Astrocyte (in vitro differentiated cells and primary cell): ENCODE results near the gene TBRG1. TPM values are rescaled to one million over a fixed set of nuclear protein-coding genes. Genes with fewer than 3 reads are reported as not detected.
A peak's percentile ranks its signal among the peaks of the same experiment; 100 is the strongest.

Source experiments
- DNase-seq: peaks from one replicate; pipeline ENCODE4 v3.0.0-alpha.2; 2010; ENCODE audit warnings: low read depth
- FAIRE-seq: peaks from 2 replicates; lab custom pipeline; 2011; peaks lifted over from hg19 to GRCh38; lab: Jason Lieb, UNC
- H2AFZ ChIP-seq: 2 replicates; pipeline ENCODE4 v1.6.0; 2012; ENCODE audit warnings: low read depth, low read length, inconsistent platforms
- H3K27ac ChIP-seq: 2 replicates; pipeline ENCODE4 v1.5.1; 2011; ENCODE audit warnings: low read depth, low read length, inconsistent platforms
- H3K27me3 ChIP-seq: 2 replicates; pipeline ENCODE4 v1.6.0; 2011; ENCODE audit warnings: low read length, inconsistent platforms; ENCODE audit not compliant: insufficient read depth
- H3K36me3 ChIP-seq: 2 replicates; pipeline ENCODE4 v1.5.1; 2011; ENCODE audit warnings: low read length, inconsistent platforms; ENCODE audit not compliant: insufficient read depth
- H3K4me1 ChIP-seq: 2 replicates; pipeline ENCODE4 v1.5.1; 2011; ENCODE audit warnings: low read length, inconsistent platforms; ENCODE audit not compliant: insufficient read depth
- H3K4me2 ChIP-seq: 2 replicates; pipeline ENCODE4 v1.6.0; 2012; ENCODE audit warnings: low read length, inconsistent platforms
- H3K4me3 ChIP-seq: 2 replicates; pipeline ENCODE4 v1.5.1; 2011; ENCODE audit warnings: low read depth, mild to moderate bottlenecking, low read length, inconsistent platforms; ENCODE audit not compliant: insufficient read depth
- H3K79me2 ChIP-seq: 2 replicates; pipeline ENCODE4 v1.6.0; 2012; ENCODE audit warnings: mild to moderate bottlenecking, low read length, inconsistent platforms; ENCODE audit not compliant: insufficient read depth
- H3K9ac ChIP-seq: 2 replicates; pipeline ENCODE4 v1.6.0; 2012; ENCODE audit warnings: mild to moderate bottlenecking, low read length, inconsistent platforms
- H3K9me3 ChIP-seq: 2 replicates; pipeline ENCODE4 v1.5.1; 2012; ENCODE audit warnings: low read depth, mild to moderate bottlenecking, low read length, inconsistent platforms; ENCODE audit not compliant: insufficient read depth
- H4K20me1 ChIP-seq: 2 replicates; pipeline ENCODE4 v1.6.0; 2012; ENCODE audit warnings: low read length, inconsistent platforms; ENCODE audit not compliant: insufficient read depth
- H3K27ac Mint-ChIP-seq: one replicate; pipeline ENCODE4 v1.8.0; 2021; ENCODE audit warnings: mild to moderate bottlenecking, mixed read lengths; ENCODE audit not compliant: unreplicated experiment
- H3K27me3 Mint-ChIP-seq: one replicate; pipeline ENCODE4 v1.8.0; 2021; ENCODE audit warnings: low read depth, mixed read lengths; ENCODE audit not compliant: unreplicated experiment
- H3K36me3 Mint-ChIP-seq: one replicate; pipeline ENCODE4 v1.8.0; 2021; ENCODE audit warnings: low read depth, mixed read lengths; ENCODE audit not compliant: unreplicated experiment
- H3K4me1 Mint-ChIP-seq: one replicate; pipeline ENCODE4 v1.8.0; 2021; ENCODE audit warnings: low read depth, mixed read lengths; ENCODE audit not compliant: unreplicated experiment
- H3K4me3 Mint-ChIP-seq: one replicate; pipeline ENCODE4 v1.8.0; 2021; ENCODE audit warnings: mild to moderate bottlenecking, moderate library complexity, mixed read lengths; ENCODE audit not compliant: unreplicated experiment
- H3K9me3 Mint-ChIP-seq: one replicate; pipeline ENCODE4 v1.8.0; 2021; ENCODE audit warnings: mild to moderate bottlenecking, mixed read lengths; ENCODE audit not compliant: unreplicated experiment
- CTCF ChIP-seq: IDR thresholded peaks from 2 replicates; pipeline ENCODE4 v1.5.1; 2011; ENCODE audit warnings: low read depth, mild to moderate bottlenecking, inconsistent platforms, low read length, moderate library complexity; ENCODE audit not compliant: insufficient read depth
- EZH2 ChIP-seq: IDR thresholded peaks from 2 replicates; pipeline ENCODE4 v1.6.1; 2012; ENCODE audit warnings: mild to moderate bottlenecking, low read length, inconsistent platforms; ENCODE audit not compliant: insufficient read depth
- total RNA-seq: library from RNA; stranded (reverse); gene quantifications from 2 replicates; pipeline ENCODE4 v1.2.1, GENCODE V29; 2021

TBRG1 gene
- total RNA-seq, 1 donor from 2014 or later: 36.8 TPM

DNA sequence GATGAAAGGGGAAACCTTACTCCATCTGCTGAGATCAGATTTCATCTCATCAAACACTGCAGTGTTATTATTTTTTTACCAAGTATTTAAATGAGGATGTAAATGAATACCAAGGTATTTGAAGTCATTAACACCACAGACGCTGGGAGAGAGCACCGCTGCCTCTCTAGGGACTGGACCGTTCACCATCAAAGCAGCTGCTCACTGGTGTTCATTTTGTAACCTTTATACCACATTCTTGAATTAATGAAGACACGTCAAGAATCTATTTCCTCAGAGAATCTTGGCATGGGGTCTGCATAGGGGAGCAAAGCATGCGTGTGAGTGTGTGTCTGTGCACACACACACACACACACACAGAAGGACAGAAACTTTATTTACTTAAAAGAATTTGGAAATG lies 35.2 kb downstream of the TBRG1 start:
- FAIRE-seq: no peak
- H3K4me3 Mint-ChIP-seq: no peak overlapping the region

DNA sequence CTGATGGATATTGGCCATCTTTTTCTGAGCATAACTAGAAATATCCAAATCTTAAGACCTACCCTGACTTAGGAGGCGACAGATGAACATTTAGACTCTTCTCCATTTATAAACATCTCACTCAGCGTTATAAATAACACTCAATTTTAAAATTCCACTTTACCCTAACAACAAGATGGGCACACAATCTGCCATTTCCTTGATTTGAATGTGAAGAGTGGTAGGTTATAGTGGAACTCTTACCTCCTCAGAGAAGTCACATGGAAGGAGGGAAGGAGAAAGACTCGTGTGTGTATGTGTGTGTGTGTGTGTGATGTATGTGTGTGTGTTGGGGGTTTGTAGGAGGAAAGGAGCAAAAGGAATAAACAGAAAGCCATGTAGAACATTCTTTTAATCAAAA lies 35.8 kb downstream of the TBRG1 start:
- Histone ChIP-seq H3K4me2 (no peak overlapping the region), H3K79me2 (no peaks in the 10 kb centered on the region), H3K27me3 (no peaks in the 10 kb centered on the region), H4K20me1 (no peaks in the 10 kb centered on the region), H3K27ac (no peak overlapping the region), H3K36me3 (no peaks in the 10 kb centered on the region), H3K9me3 (no peaks in the 10 kb centered on the region), H3K4me1 (peaks cover 11% of the 10 kb centered on the region), H3K4me3 (no peak overlapping the region), H2AFZ (no peak overlapping the region), H3K9ac (no peak overlapping the region)
- no peak for DNase-seq
- no peak overlapping the region for H3K27ac Mint-ChIP-seq
- H3K4me3 Mint-ChIP-seq: no peak overlapping the region
- H3K9me3 Mint-ChIP-seq: no peaks in the 10 kb centered on the region
- no peak for FAIRE-seq
- no peak for TF ChIP-seq CTCF
- TF ChIP-seq EZH2: no peak
- peaks cover 10% of the 10 kb centered on the region for H3K4me1 Mint-ChIP-seq
- peaks cover 3% of the 10 kb centered on the region for H3K36me3 Mint-ChIP-seq
- H3K27me3 Mint-ChIP-seq: peaks cover 6% of the 10 kb centered on the region

More for the DNA sequence above, 35.2 kb downstream of the TBRG1 start:
- no peak overlapping the region for H3K27ac Mint-ChIP-seq
- peak overlapping the region; percentile 66 for H3K4me2 ChIP-seq
- peaks cover 6% of the 10 kb centered on the region for H3K36me3 Mint-ChIP-seq
- TF ChIP-seq CTCF (no peak), EZH2 (no peak)
- no peaks in the 10 kb centered on the region for H3K9me3 Mint-ChIP-seq
- no peaks in the 10 kb centered on the region for H3K36me3 ChIP-seq
- H3K4me1 ChIP-seq: peaks cover 11% of the 10 kb centered on the region
- DNase-seq: peak; percentile 2
- H3K27ac ChIP-seq: no peak overlapping the region
- no peaks in the 10 kb centered on the region for H4K20me1 ChIP-seq
- peaks cover 6% of the 10 kb centered on the region for H3K27me3 Mint-ChIP-seq
- no peak overlapping the region for H3K9ac ChIP-seq
- no peaks in the 10 kb centered on the region for H3K27me3 ChIP-seq
- H3K4me1 Mint-ChIP-seq: peaks cover 10% of the 10 kb centered on the region
- no peak overlapping the region for H2AFZ ChIP-seq
- H3K9me3 ChIP-seq: no peaks in the 10 kb centered on the region
- no peaks in the 10 kb centered on the region for H3K79me2 ChIP-seq
- H3K4me3 ChIP-seq: no peak overlapping the region

DNA sequence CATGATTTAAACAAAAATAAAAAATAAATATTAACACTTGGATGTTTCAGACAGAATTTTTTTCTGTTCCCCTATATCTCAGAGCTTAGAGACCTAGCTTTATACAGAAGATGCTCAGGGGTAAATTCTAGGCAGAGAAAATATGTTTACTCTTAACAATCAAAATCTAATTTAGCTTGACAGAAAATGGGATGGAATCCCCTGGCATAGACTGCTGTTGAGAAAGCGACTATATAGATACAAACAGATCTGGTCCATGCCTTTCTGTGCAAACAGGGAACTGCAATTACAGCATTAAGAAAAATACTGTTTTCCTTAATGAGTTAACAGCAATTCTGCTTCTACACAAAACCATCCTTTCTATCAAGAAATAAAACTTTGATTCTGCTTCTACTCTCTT lies 36.3 kb downstream of the TBRG1 start:
- no peaks in the 10 kb centered on the region for H3K36me3 ChIP-seq
- no peak for TF ChIP-seq CTCF
- no peak for TF ChIP-seq EZH2
- H3K4me3 ChIP-seq: no peak overlapping the region
- H3K4me1 ChIP-seq: peaks cover 11% of the 10 kb centered on the region
- H3K27me3 ChIP-seq: no peaks in the 10 kb centered on the region
- H3K27ac ChIP-seq: no peak overlapping the region
- peaks cover 4% of the 10 kb centered on the region for H3K36me3 Mint-ChIP-seq
- H3K79me2 ChIP-seq: no peaks in the 10 kb centered on the region
- no peak overlapping the region for H3K4me2 ChIP-seq
- H3K9ac ChIP-seq: no peak overlapping the region
- peaks cover 10% of the 10 kb centered on the region for H3K4me1 Mint-ChIP-seq
- peaks cover 6% of the 10 kb centered on the region for H3K27me3 Mint-ChIP-seq
- no peaks in the 10 kb centered on the region for H4K20me1 ChIP-seq
- DNase-seq (no peak), FAIRE-seq (no peak)
- no peaks in the 10 kb centered on the region for H3K9me3 ChIP-seq
- H3K9me3 Mint-ChIP-seq: no peaks in the 10 kb centered on the region
- no peak overlapping the region for H3K27ac Mint-ChIP-seq
- no peak overlapping the region for H3K4me3 Mint-ChIP-seq
- H2AFZ ChIP-seq: no peak overlapping the region
